DMS53 treated with DMSO at 0.1 percent for 48 hours (cell line): ENCODE data around the gene TMEM131.

Source experiments
- DNase-seq: peaks from one replicate; lab custom pipeline; 2025; ENCODE audit not compliant: unreplicated experiment; lab: John Stamatoyannopoulos, UW

Gene TMEM131

GRCh38 chr2:97994476-97994875 lies 1.3 kb downstream of the TMEM131 start:
- no peak for DNase-seq

- no peak for DNase-seq
Observed at GRCh38 chr2:97993926-97994325, 1.8 kb downstream of the TMEM131 start.

GRCh38 chr2:97992836-97993825 lies 2.6 kb downstream of the TMEM131 start:
- no peak for DNase-seq

- DNase-seq = no peak
Observed at GRCh38 chr2:97991081-97991856, 4.5 kb downstream of the TMEM131 start.

GRCh38 chr2:97988722-97989121 lies 7.0 kb downstream of the TMEM131 start:
- no peak for DNase-seq

GRCh38 chr2:97985998-97986397 lies 9.8 kb downstream of the TMEM131 start:
- no peak for DNase-seq

GRCh38 chr2:97983698-97984097 lies 12.1 kb downstream of the TMEM131 start:
- no peak for DNase-seq

GRCh38 chr2:97983134-97983533 lies 12.6 kb downstream of the TMEM131 start:
- DNase-seq = no peak

GRCh38 chr2:97982621-97983020 lies 13.1 kb downstream of the TMEM131 start:
- DNase-seq = no peak

GRCh38 chr2:97981961-97982360 lies 13.8 kb downstream of the TMEM131 start:
- no peak for DNase-seq

- DNase-seq = no peak
Observed at GRCh38 chr2:97979904-97980303, 15.8 kb downstream of the TMEM131 start.

GRCh38 chr2:97974471-97974870 lies 21.3 kb downstream of the TMEM131 start:
- DNase-seq = no peak

GRCh38 chr2:97970293-97971060 lies 25.3 kb downstream of the TMEM131 start:
- no peak for DNase-seq

- no peak for DNase-seq
Observed at GRCh38 chr2:97969081-97970067, 26.4 kb downstream of the TMEM131 start.

- no peak for DNase-seq
Observed at GRCh38 chr2:97967931-97968627, 27.7 kb downstream of the TMEM131 start.

- DNase-seq = no peak
Observed at GRCh38 chr2:97967216-97967592, 28.5 kb downstream of the TMEM131 start.

GRCh38 chr2:97966545-97967215 lies 29.1 kb downstream of the TMEM131 start:
- DNase-seq = peak; percentile 68

GRCh38 chr2:97965116-97965515 lies 30.6 kb downstream of the TMEM131 start:
- DNase-seq = no peak

GRCh38 chr2:97963880-97964279 lies 31.9 kb downstream of the TMEM131 start:
- DNase-seq = no peak
